OCI-LY7 (cell line): ENCODE results near the gene COLEC12.

Experiments
- CTCF ChIP-seq: fragments of 200-600 bp; sonication (generic); conservative IDR thresholded peaks from 2 replicates; pipeline ENCODE4 v1.5.1; 2014; ENCODE audit warnings: mild to moderate bottlenecking, antibody characterized with exemption, low read length, moderate library complexity, mixed read lengths
- EZH2phosphoT487 ChIP-seq: fragments of 200-600 bp; sonication (generic); IDR thresholded peaks from 2 replicates; pipeline ENCODE4 v1.6.1; 2018; ENCODE audit warnings: low read depth, borderline replicate concordance, mild to moderate bottlenecking, mixed run types, antibody characterized with exemption, low read length, moderate library complexity, mixed read lengths

DNA sequence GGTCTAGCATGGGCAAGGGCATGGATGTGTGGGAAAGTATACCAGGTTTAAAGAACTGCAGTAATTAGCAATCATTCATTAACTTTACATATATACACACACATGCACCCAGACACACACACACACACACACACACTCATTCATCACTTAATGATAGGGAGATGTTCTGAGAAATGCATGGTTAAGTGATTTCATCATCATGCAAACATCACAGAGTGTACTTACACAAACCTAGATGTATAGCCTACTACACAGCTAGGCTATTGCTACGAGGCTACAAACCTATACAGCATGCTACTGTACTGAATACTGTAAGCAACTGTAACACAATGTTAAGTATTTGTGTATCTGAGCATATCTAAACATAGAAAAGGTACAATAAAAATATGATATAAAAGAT, 83.6 kb downstream of the COLEC12 start:
- TF ChIP-seq CTCF = no peak
- no peak for TF ChIP-seq EZH2phosphoT487
